Pancreas (tissue), 10 donors: ENCODE results near the gene ADH7. TPM values are rescaled to one million over a fixed set of nuclear protein-coding genes. Genes with fewer than 3 reads are reported as not detected.

ENCODE experiments used
- ATAC-seq, 4 donors: fragments of 200-7000 bp; cut with Tn5 transposase; one replicate each; pipeline versions ENCODE4 v1.8.0 to v1.9.1; 2020; ENCODE audit warnings: mild to moderate bottlenecking in 4 of 4, moderate library complexity in 4 of 4
- DNase-seq, 6 donors: peaks; one replicate each; pipeline ENCODE4 v3.0.0-alpha.2; 2020
- FAIRE-seq: peaks from 2 replicates; lab custom pipeline; 2012; peaks lifted over from hg19 to GRCh38; lab: Jason Lieb, UNC
- H3K27ac ChIP-seq, 4 donors: fragments of 200-600 bp; sonication (generic); 1 replicate in 3 of 4; 2 replicates in 1 of 4; pipeline versions ENCODE4 v1.5.0 to v1.8.0; 2020
- H3K27me3 ChIP-seq, 4 donors: fragments of 200-600 bp; one replicate each; pipeline ENCODE4 v1.8.0; 2021
- H3K36me3 ChIP-seq, 3 donors: fragments of 200-600 bp; sonication (generic) in 1 of 3; one replicate each; pipeline versions ENCODE4 v1.5.0 to v1.8.0; 2020 to 2021
- H3K4me1 ChIP-seq, 3 donors: fragments of 200-600 bp; one replicate each; pipeline ENCODE4 v1.8.0; 2021
- H3K4me3 ChIP-seq, 4 donors: fragments of 200-600 bp; sonication (generic) in 2 of 4; one replicate each; pipeline versions ENCODE4 v1.5.0 to v1.8.0; 2020 to 2021
- H3K9me3 ChIP-seq, 4 donors: fragments of 200-600 bp; one replicate each; pipeline ENCODE4 v1.8.0; 2021
- WGBS, 2 donors: extraction: QIAGEN DNeasy Blood & Tissue Kit; methylation state at CpG; one replicate each; pipeline ENCODE4 v1.1.7; 2013; 5-methylcytosine and 5-hydroxymethylcytosine counted together
- intact Hi-C, 3 donors: fragments of 100-400 bp; cut with DNase I; formaldehyde crosslinking; loops; one replicate each; pipeline versions ENCODE4 v1.11.1 to v1.14.2; 2022
- polyA plus RNA-seq, 2 donors: library from polyadenylated mRNA; stranded (reverse); fragments of 200-250 nt; gene quantifications; one replicate each; pipeline ENCODE4 v1.2.3, GENCODE V29; 2013
- total RNA-seq, 6 donors: library from RNA; stranded (reverse); fragmentation: NEBNext Ultra II Directional in 4 of 6; extraction: Animal tissue kit (Norgen Biotek cat#: 25700) in 4 of 6; gene quantifications; one replicate each; pipeline versions ENCODE4 v1.2.1 to v1.2.4, GENCODE V29; 2021 to 2023
- TF ChIP-seq, protein P1 (sequence below), 4 donors: fragments of 200-600 bp; sonication (generic) in 3 of 4; IDR thresholded peaks; one replicate each; pipeline versions ENCODE4 v1.5.0 to v1.8.0; 2021; ENCODE audit warnings: antibody characterized with exemption in 4 of 4
- donor health status: healthy with polysubstance abuse.
- donor health status: DM: no; HTN: no; CAD: no; lungs with moderate emphysema.
- donor health status: DM: no; HTN: no; CAD: no.
- donor health status: control.
- donor health status: control.
- donor health status: Bipolar disorder and iron deficiency.
- donor health status: DM: yes; HTN: yes; CAD: no.
- donor health status: DM: no; HTN: no; CAD: no.
- donor health status: DM: no; HTN: no; CAD: no.
- donor health status: DM: yes; HTN: yes; CAD: no.

Gene ADH7
- total and polyA plus RNA-seq, 8 donors = 0.07 TPM; not detected in 7

DNA sequence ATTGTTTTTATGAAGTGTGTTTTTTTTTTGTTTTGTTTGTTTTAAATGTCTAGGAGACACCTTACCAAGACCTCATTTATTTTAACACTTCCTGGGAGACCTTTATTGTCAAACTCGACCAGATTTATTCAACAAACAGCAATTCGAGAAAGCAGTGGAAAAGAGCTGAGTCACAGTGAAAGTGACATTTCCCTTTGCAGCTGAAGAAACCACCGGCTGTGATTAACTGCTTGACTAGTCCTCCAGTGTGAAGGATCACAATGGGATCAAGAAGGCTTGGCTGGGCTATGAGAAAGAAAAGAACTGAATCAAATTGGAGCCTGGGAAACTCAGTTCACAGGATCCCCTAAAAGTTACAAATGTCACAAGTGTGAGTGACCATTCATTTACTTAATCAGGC is 11.9 kb upstream of the ADH7 start:
- Histone ChIP-seq H3K36me3 (no peaks in the 10 kb centered on the region), H3K4me3 (no peak overlapping the region), H3K9me3 (no peaks in the 10 kb centered on the region), H3K27me3 (no peaks in the 10 kb centered on the region), H3K27ac (no peak overlapping the region), H3K4me1 (no peaks in the 10 kb centered on the region)
- whole genome bisulfite sequencing, 2 donors = 2 to 6% methylated on average over 3 of the region's 3 CpGs
- ATAC-seq (peak in 3 of 4 donors; percentile 43 to 80 (median 67)), FAIRE-seq (no peak), DNase-seq (no peak)
- intact Hi-C loops = no loop called here
- TF ChIP-seq, protein P1, sequence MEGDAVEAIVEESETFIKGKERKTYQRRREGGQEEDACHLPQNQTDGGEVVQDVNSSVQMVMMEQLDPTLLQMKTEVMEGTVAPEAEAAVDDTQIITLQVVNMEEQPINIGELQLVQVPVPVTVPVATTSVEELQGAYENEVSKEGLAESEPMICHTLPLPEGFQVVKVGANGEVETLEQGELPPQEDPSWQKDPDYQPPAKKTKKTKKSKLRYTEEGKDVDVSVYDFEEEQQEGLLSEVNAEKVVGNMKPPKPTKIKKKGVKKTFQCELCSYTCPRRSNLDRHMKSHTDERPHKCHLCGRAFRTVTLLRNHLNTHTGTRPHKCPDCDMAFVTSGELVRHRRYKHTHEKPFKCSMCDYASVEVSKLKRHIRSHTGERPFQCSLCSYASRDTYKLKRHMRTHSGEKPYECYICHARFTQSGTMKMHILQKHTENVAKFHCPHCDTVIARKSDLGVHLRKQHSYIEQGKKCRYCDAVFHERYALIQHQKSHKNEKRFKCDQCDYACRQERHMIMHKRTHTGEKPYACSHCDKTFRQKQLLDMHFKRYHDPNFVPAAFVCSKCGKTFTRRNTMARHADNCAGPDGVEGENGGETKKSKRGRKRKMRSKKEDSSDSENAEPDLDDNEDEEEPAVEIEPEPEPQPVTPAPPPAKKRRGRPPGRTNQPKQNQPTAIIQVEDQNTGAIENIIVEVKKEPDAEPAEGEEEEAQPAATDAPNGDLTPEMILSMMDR (IDR thresholded peaks at IDR 0.05) = no peak

DNA sequence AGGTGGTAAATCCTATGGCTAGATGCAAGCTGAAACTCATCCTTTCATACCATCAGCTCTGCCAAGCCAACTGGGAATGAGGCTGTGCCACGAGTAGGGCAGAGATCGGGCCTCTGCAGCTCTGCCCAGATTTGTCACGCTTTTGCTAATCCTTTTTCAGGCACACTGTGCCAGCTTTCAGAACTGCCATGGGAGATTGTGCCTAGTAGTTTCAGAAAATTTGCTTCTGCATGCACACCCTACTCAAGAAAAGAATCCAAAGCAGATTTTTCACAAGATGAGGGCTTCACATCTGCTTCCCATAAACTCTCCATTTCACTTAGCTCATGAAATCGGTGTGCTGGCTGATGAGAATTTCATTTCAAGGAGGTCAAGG is 3.3 kb upstream of the ADH7 start:
- no peak for DNase-seq

DNA sequence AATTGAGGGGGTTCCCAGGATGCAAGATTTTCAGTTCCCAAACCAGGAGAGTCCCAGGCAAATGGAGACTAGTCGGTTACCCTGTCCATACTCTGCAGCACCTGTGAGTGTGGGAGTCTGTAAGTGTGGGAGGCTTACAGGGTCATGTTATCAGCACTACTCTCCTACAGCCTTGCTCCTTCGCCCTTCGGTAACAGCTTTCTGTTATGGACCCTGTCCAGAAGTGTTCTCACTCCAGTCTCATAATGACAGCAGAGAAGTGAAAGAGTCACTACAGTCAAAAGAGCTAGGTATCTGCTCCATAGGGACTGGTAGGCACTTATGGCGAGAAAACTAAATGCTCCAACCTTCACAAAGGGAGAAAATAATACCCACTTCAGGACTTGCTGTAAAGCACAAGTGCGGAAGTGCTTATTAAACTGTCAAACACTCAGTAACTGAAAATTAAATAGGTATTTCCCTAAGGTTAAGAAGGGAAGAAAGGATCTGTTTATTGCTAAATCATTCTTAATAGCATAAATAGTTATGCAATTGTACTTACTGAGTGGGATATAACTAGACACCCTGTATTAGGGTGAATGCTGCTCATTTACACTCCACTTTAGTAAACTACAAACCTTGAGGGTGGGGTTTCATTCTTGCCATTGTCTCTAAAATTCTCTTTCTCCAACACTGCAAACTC is 2.7 kb upstream of the ADH7 start:
- DNase-seq (peak in 2 of 6 donors; percentile 11 to 18), ATAC-seq (peak; percentile 62 to 85 (median 76)), FAIRE-seq (no peak)
- no peak overlapping the region for H3K27ac ChIP-seq
- no peaks in the 10 kb centered on the region for H3K27me3 ChIP-seq
- intact Hi-C loops = no loop called here
- no peak overlapping the region for H3K4me3 ChIP-seq
- 55 to 57% methylated on average over 5 of the region's 5 CpGs for WGBS, 2 donors
- no peaks in the 10 kb centered on the region for H3K36me3 ChIP-seq
- no peaks in the 10 kb centered on the region for H3K9me3 ChIP-seq
- H3K4me1 ChIP-seq = peaks cover 0 to 14% (median 5%) of the 10 kb centered on the region in 3 donors
- TF ChIP-seq, protein P1 (IDR thresholded peaks at IDR 0.05) = no peak

More for the DNA sequence above, 3.3 kb upstream of the ADH7 start:
- peaks cover 0 to 14% (median 5%) of the 10 kb centered on the region in 3 donors for H3K4me1 ChIP-seq
- no peaks in the 10 kb centered on the region for H3K36me3 ChIP-seq
- no peaks in the 10 kb centered on the region for H3K27me3 ChIP-seq
- no peak overlapping the region for H3K27ac ChIP-seq
- H3K9me3 ChIP-seq = no peaks in the 10 kb centered on the region
- TF ChIP-seq, protein P1 (IDR thresholded peaks at IDR 0.05) = no peak
- 84 to 85% methylated on average over 4 of the region's 4 CpGs for WGBS, 2 donors
- FAIRE-seq (no peak), ATAC-seq (no peak)
- intact Hi-C loops = no loop called here
- H3K4me3 ChIP-seq = no peak overlapping the region

DNA sequence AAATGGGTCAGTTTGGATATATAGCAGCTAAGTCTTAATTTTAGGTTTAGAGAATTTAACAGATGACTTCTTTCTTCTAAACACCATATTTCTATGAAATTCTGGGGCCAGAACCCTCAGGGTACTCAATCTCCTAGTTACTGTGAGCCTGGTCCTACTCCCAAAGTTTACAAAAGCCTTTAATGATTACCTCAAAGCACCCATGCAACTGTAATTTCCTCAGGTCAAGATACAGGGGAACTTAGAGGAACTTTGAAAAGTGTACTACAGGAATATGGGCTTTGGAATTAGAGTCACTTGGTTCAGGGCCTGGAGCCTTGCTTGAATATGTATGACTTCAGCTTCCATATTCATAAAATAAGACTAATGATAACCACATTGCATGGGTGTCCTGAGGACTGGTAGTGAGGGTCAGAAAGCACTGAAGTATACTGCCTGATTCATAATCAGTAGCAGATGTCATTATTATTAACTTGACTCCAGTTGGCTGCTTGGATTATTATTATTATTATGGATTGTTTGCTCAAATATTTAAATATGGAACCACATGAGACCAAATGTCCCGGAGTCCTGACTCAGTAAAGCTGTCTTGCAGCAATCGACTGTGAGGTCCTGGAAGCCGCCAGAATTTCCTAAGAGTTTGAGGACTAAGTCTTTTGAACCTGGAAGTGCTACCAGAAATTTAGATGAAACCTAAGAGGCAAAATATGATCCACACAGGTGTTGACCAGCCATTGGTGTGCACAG is 2.0 kb upstream of the ADH7 start:
- peak; percentile 40 to 66 (median 54) for ATAC-seq
- TF ChIP-seq, protein P1 (IDR thresholded peaks at IDR 0.05) = no peak
- intact Hi-C loops = no loop called here
- Histone ChIP-seq H3K4me1 (peaks cover 0 to 14% (median 5%) of the 10 kb centered on the region in 3 donors), H3K9me3 (no peaks in the 10 kb centered on the region), H3K27me3 (no peaks in the 10 kb centered on the region), H3K4me3 (no peak overlapping the region), H3K36me3 (no peaks in the 10 kb centered on the region), H3K27ac (no peak overlapping the region)
- FAIRE-seq = no peak
- no peak for DNase-seq
- WGBS, 2 donors = 73 to 74% methylated on average over 3 of the region's 3 CpGs
